ENCODE measurements around the gene HOXB4. TPM values are rescaled to one million over a fixed set of nuclear protein-coding genes. Genes with fewer than 3 reads are reported as not detected.

The HOXB4 gene
- total RNA-seq, 1 experiment from 2014 or later = 0.22 TPM

GRCh38 chr17:48593840-48594537 is 15.8 kb upstream of the HOXB4 start:
- no peak overlapping the region for H3K9ac ChIP-seq (ENCODE audit: low read length)
- no peaks in the 10 kb centered on the region for H3K9me3 ChIP-seq (ENCODE audit: low read length)
- no peaks in the 10 kb centered on the region for H3K27me3 ChIP-seq (ENCODE audit: low read length)
- no TSS peak for BruUV-seq (replicated peaks)
- intact Hi-C loops (cut with micrococcal nuclease) = loop anchor here (2.0 kb wide), 1 partner anchor 243 kb away; no protein-coding TSS in a partner anchor
- ATAC-seq (peak; percentile 56), DNase-seq (peak; percentile 88)
- peak overlapping the region; percentile 48 for H2AFZ ChIP-seq (ENCODE audit: low read length)
- no peaks in the 10 kb centered on the region for H3K9me2 ChIP-seq (replicated peaks; ENCODE audit: low read length)
- no peak overlapping the region for H3K27ac ChIP-seq (ENCODE audit: low read length)
- peaks cover 7% of the 10 kb centered on the region for H4K20me1 ChIP-seq (ENCODE audit: low read length)
- H3K79me2 ChIP-seq (ENCODE audit: low read length) = peaks cover 25% of the 10 kb centered on the region
- POLR2A ChIA-PET (ENCODE audit: unreplicated experiment) = interaction anchor here (0.5 kb wide), 1 partner anchor 32 kb away, joined by 3 read pairs; the partner anchor contains the start of gene HOXB9
- H3K36me3 ChIP-seq (ENCODE audit: low read depth, low read length) = no peaks in the 10 kb centered on the region
- H3K4me1 ChIP-seq (ENCODE audit: insufficient read depth, low read length) = peaks cover 13% of the 10 kb centered on the region
- H3F3A ChIP-seq (ENCODE audit: low read length, unreplicated experiment) = no peaks in the 10 kb centered on the region
- CTCF ChIA-PET = interaction anchor here (0.5 to 1.2 kb wide), 6 partner anchors 108 to 857 kb away, joined by 3 to 10 read pairs (median 6); no protein-coding TSS in a partner anchor
- H3K4me3 ChIP-seq (ENCODE audit: low read length) = peak overlapping the region; percentile 4; the same call in 1 of the 2 replicates
- TF ChIP-seq EZH2phosphoT487 (IDR thresholded peaks at IDR 0.05; ENCODE audit: borderline replicate concordance, low read length) = no peak
- TF ChIP-seq CTCF (conservative IDR thresholded peaks at IDR 0.05; ENCODE audit: low read depth, low read length) = peak; percentile 97
- TF ChIP-seq EZH2 (IDR thresholded peaks at IDR 0.05; ENCODE audit: low read length, unreplicated experiment) = no peak
- H3K4me2 ChIP-seq (ENCODE audit: low read length) = peak overlapping the region; percentile 48

- Histone ChIP-seq H3K27ac (ENCODE audit: low read length) (no peak within 1 kb of the TSS), H4K20me1 (ENCODE audit: low read length) (peaks cover under 1% of the 10 kb centered on the region; the same call in 1 of the 2 replicates), H3K36me3 (ENCODE audit: low read depth, low read length) (no peaks in the 10 kb centered on the region), H3K4me1 (ENCODE audit: insufficient read depth, low read length) (peaks cover 6% of the 10 kb centered on the region), H3K9ac (ENCODE audit: low read length) (no peak within 1 kb of the TSS), H3K9me3 (ENCODE audit: low read length) (no peaks in the 10 kb centered on the region), H3K4me3 (ENCODE audit: low read length) (peak within 1 kb of the TSS; percentile 4; the same call in 1 of the 2 replicates), H2AFZ (ENCODE audit: low read length) (peak within 1 kb of the TSS; percentile 48), H3K9me2 (replicated peaks; ENCODE audit: low read length) (no peaks in the 10 kb centered on the region), H3K79me2 (ENCODE audit: low read length) (peaks cover 18% of the 10 kb centered on the region), H3K27me3 (ENCODE audit: low read length) (no peaks in the 10 kb centered on the region), H3K4me2 (ENCODE audit: low read length) (peak within 1 kb of the TSS; percentile 48), H3F3A (ENCODE audit: low read length, unreplicated experiment) (no peaks in the 10 kb centered on the region)
- TF ChIP-seq CTCF (conservative IDR thresholded peaks at IDR 0.05; ENCODE audit: low read depth, low read length) (no peak), EZH2phosphoT487 (IDR thresholded peaks at IDR 0.05; ENCODE audit: borderline replicate concordance, low read length) (no peak), EZH2 (IDR thresholded peaks at IDR 0.05; ENCODE audit: low read length, unreplicated experiment) (no peak)
- DNase-seq (no peak), ATAC-seq (no peak)
- BruUV-seq (replicated peaks) = no TSS peak
- ChIA-PET POLR2A (ENCODE audit: unreplicated experiment) (interaction anchor here (0.5 kb wide), 1 partner anchor 33 kb away, joined by 3 read pairs; the partner anchor contains the start of gene HOXB9), CTCF (interaction anchor here (0.5 to 1.2 kb wide), 6 partner anchors 107 to 858 kb away, joined by 3 to 14 read pairs (median 6); no protein-coding TSS in a partner anchor)
- intact Hi-C loops (cut with micrococcal nuclease) = no loop called here
Measured at GRCh38 chr17:48593126-48593829, 15.1 kb upstream of the HOXB4 start, which contains the start of gene HOXB5. TSS of gene HOXB5 (minus strand) at chr17:48593779. CDS start at chr17:48593682, 97 bp downstream.

Data from PC-3 (cell line).